Measurements from ENCODE around the gene IL31.

Gene IL31

GRCh38 chr12:122190842-122191668, 17.0 kb upstream of the IL31 start:
- H3K4me3 ChIP-seq (ENCODE audit: low read length), result no peak overlapping the region
- TF ChIP-seq CTCF (conservative IDR thresholded peaks at IDR 0.05; ENCODE audit: low read depth, low read length), result peak; percentile 93
- no peak for DNase-seq (ENCODE audit: low read depth)

- TF ChIP-seq CTCF (conservative IDR thresholded peaks at IDR 0.05; ENCODE audit: low read depth, low read length), result no peak
- H3K4me3 ChIP-seq (ENCODE audit: low read length), result no peak overlapping the region
- no peak for DNase-seq (ENCODE audit: low read depth)
These were observed 15.8 kb upstream of the IL31 start for GRCh38 chr12:122189626-122190475.

DNA sequence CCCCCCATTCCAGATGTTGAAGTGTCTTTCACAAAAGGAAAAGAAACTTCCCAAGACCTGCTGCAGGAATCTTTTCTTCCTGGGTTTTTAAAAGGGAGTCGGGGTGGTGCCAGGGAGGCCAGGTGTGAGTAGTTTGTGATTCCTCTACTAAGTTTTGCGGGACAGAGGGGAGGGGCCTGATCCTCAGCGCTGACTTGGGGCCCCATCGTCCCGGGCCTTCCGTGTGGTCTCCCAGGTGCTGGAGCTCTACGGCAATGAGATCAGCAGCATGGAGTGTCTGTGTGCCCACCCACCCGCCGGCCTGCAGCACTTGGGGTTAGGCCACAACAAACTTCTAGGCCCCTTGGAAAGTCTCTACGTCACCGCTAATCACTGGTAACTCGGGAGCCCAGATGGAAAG, 13.4 kb upstream of the IL31 start:
- no peak for DNase-seq (ENCODE audit: low read depth)
- TF ChIP-seq CTCF (conservative IDR thresholded peaks at IDR 0.05; ENCODE audit: low read depth, low read length), result no peak
- no peak overlapping the region for H3K4me3 ChIP-seq (ENCODE audit: low read length)

GRCh38 chr12:122185494-122186082, 11.6 kb upstream of the IL31 start:
- no peak for DNase-seq (ENCODE audit: low read depth)
- no peak for TF ChIP-seq CTCF (conservative IDR thresholded peaks at IDR 0.05; ENCODE audit: low read depth, low read length)
- no peak overlapping the region for H3K4me3 ChIP-seq (ENCODE audit: low read length)

DNA sequence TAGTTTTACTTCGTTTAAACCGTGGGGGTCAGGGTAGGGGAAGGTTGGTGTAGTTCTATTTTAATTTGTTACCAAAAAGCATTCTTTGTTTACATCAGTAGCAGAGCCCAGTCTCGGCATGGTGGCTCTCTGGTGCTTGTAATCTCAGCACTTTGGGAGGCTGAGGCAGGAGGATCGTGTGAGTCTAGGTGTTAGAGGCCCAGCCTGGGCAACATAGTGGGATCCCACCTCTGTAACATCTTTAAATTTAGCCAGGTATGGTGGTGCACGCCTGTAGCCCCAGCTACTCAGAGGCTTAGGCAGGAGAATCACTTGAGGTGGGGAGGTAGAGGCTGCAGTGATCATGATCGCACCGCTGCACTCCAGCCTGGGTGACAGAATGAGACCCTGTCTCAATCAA, 11.1 kb upstream of the IL31 start:
- no peak overlapping the region for H3K4me3 ChIP-seq (ENCODE audit: low read length)
- TF ChIP-seq CTCF (conservative IDR thresholded peaks at IDR 0.05; ENCODE audit: low read depth, low read length), result no peak
- no peak for DNase-seq (ENCODE audit: low read depth)

- no peak for DNase-seq (ENCODE audit: low read depth)
- no peak for TF ChIP-seq CTCF (conservative IDR thresholded peaks at IDR 0.05; ENCODE audit: low read depth, low read length)
These were observed 10.5 kb upstream of the IL31 start for GRCh38 chr12:122184517-122184916.

More at GRCh38 chr12:122184517-122184916, 10.5 kb upstream of the IL31 start:
- H3K4me3 ChIP-seq (ENCODE audit: low read length), result no peak overlapping the region
